H1 (cell line): ENCODE measurements around the gene SLC35A3.
A peak's percentile ranks its signal among the peaks of the same experiment; 100 is the strongest.

ENCODE experiments used
- CEBPB ChIP-seq: IDR thresholded peaks from 2 replicates; pipeline ENCODE4 v1.6.1; 2012; ENCODE audit warnings: low read depth, low read length
- E2F6 ChIP-seq: IDR thresholded peaks from 2 replicates; pipeline ENCODE4 v1.6.1; 2012; ENCODE audit warnings: inconsistent platforms
- EP300 ChIP-seq, 2 experiments: IDR thresholded peaks; 1 replicate in 1 of 2; 2 replicates in 1 of 2; pipeline ENCODE4 v1.6.1; 2011 to 2012; ENCODE audit warnings: low read depth in 2 of 2, low read length in 2 of 2, mild to moderate bottlenecking in 2 of 2, borderline replicate concordance in 1 of 2, inconsistent platforms in 1 of 2, moderate library complexity in 1 of 2
- GABPA ChIP-seq: IDR thresholded peaks from 2 replicates; pipeline ENCODE4 v1.6.1; 2011; ENCODE audit warnings: mild to moderate bottlenecking, low read length, moderate library complexity, borderline replicate concordance; ENCODE audit not compliant: insufficient read depth
- POLR2A ChIP-seq, 2 experiments: IDR thresholded peaks; 1 replicate in 1 of 2; 2 replicates in 1 of 2; pipeline ENCODE4 v1.6.1; 2011; ENCODE audit warnings: low read depth in 2 of 2, low read length in 2 of 2, mild to moderate bottlenecking in 2 of 2; ENCODE audit errors: control extremely low read depth in 1 of 2
- RXRA ChIP-seq: IDR thresholded peaks from 2 replicates; pipeline ENCODE4 v1.6.1; 2011; ENCODE audit warnings: low read depth, mild to moderate bottlenecking, low read length, moderate library complexity; ENCODE audit not compliant: insufficient read depth
- TF ChIP-seq, protein P1 (sequence below), 3 experiments: IDR thresholded peaks; 1 replicate in 2 of 3; 2 replicates in 1 of 3; pipeline versions ENCODE4 v1.5.1 to v1.6.1; 2011; ENCODE audit warnings: low read length in 3 of 3, mild to moderate bottlenecking in 3 of 3, inconsistent platforms in 2 of 3, low read depth in 1 of 3, moderate library complexity in 1 of 3; ENCODE audit not compliant: insufficient read depth in 1 of 3; ENCODE audit errors: control extremely low read depth in 1 of 3

DNA sequence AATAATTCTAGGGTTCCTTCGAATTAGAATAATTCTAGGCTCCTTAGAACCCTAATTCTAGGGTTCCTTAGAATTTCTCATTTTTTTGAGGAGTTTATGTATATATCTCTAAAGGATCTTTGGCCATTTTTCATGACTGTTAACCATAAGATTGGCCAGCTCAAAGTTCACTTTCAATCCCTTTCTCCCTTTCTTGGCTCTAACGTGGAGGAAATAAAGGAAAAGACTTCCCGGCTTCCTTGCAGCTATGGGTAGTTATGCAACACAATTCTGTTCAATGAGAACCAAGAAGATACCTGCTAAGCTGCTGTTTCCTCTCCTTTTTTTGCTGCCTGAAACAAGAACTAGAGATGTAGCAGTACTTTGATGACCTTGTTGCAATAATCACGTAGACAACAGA, 27.2 kb downstream of the SLC35A3 start:
- TF ChIP-seq, protein P1, sequence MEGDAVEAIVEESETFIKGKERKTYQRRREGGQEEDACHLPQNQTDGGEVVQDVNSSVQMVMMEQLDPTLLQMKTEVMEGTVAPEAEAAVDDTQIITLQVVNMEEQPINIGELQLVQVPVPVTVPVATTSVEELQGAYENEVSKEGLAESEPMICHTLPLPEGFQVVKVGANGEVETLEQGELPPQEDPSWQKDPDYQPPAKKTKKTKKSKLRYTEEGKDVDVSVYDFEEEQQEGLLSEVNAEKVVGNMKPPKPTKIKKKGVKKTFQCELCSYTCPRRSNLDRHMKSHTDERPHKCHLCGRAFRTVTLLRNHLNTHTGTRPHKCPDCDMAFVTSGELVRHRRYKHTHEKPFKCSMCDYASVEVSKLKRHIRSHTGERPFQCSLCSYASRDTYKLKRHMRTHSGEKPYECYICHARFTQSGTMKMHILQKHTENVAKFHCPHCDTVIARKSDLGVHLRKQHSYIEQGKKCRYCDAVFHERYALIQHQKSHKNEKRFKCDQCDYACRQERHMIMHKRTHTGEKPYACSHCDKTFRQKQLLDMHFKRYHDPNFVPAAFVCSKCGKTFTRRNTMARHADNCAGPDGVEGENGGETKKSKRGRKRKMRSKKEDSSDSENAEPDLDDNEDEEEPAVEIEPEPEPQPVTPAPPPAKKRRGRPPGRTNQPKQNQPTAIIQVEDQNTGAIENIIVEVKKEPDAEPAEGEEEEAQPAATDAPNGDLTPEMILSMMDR (IDR thresholded peaks at IDR 0.05; ENCODE audit: control extremely low read depth in 1 of 3, insufficient read depth in 1 of 3, low read depth in 1 of 3, low read length in 3 of 3), result no peak
- no peak for TF ChIP-seq GABPA
- TF ChIP-seq EP300 (IDR thresholded peaks at IDR 0.05; ENCODE audit: borderline replicate concordance in 1 of 2, low read depth in 2 of 2, low read length in 2 of 2), result no peak
- TF ChIP-seq POLR2A (IDR thresholded peaks at IDR 0.05; ENCODE audit: control extremely low read depth in 1 of 2, low read depth in 2 of 2, low read length in 2 of 2), result no peak
- TF ChIP-seq CEBPB, result 0 out of 2 replicates have a peak, but pooled peaks have one; percentile 29
- TF ChIP-seq RXRA, result no peak
- TF ChIP-seq E2F6, result no peak
